Urothelium cell line (cell line): Measurements from ENCODE around the gene WSB1.
"Not testable (repeated sequence)": the region's sequence is repeated elsewhere in the genome, so short reads cannot be mapped to it uniquely, and the experiment has no call there.

Experiments used
- DNase-seq: peaks from one replicate; pipeline ENCODE4 v3.0.0; 2011; ENCODE audit warnings: low spot score, mixed read lengths
- FAIRE-seq: peaks from 2 replicates; lab custom pipeline; 2011; peaks lifted over from hg19 to GRCh38; lab: Jason Lieb, UNC

Gene WSB1

DNA sequence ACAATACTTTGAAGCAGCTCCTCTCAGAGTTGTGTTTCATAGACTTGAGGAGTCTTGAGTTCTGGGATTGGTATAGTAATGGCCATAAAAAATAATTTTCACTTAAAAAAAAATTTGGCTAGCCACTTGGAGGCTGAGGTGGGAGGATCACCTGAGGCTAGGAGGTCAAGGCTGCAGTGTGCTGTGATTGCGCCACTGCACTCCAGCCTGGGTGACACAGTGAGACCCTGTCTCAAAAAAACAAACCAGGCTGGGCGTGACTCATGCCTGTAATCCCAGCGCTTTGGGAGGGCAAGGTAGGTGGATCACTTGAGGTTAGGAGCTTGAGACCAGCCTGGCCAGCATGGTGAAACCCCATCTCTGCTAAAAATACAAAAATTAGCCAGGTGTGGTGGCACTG is 14.8 kb upstream of the WSB1 start:
- FAIRE-seq, DNase-seq: not testable (repeated sequence)

DNA sequence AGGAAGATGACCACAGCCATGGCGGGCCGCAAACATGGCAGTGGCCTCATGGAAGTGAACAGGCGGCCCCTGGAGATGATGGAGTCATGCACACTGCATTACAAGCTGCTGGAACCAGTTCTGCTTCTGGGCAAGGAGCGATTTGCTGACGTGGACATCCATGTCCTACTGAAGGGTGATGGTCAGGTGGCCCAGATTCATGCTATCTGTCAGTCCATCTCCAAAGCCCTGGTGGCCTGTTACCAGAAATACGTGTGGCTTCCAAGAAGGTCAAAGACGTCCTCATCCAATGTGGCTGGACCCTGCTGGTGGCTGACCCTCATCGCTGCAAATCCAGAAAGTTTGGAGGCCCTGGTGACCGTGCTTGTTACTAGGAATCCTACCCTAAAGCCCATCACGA is 13.4 kb upstream of the WSB1 start:
- DNase-seq, result no peak
- FAIRE-seq, result no peak

DNA sequence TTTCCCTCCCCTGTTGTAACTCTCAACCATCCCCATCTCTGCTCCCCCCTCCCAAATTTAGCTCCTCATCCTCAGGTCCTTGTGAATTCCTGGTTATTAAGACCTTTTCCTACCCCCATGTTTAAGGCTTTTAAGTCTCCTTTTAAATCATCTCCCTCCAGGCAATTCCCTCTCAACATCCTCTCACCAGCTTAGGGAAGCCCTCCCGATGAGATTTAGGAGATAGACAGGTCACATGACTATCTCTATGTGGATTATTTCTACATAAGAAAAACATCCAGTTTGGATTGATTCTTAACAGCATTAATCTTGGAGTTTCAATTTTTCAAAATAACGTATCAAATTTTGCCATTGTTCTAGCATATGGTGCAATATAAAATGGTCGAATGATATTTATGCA is 12.5 kb upstream of the WSB1 start:
- DNase-seq (no peak), FAIRE-seq (no peak)

DNA sequence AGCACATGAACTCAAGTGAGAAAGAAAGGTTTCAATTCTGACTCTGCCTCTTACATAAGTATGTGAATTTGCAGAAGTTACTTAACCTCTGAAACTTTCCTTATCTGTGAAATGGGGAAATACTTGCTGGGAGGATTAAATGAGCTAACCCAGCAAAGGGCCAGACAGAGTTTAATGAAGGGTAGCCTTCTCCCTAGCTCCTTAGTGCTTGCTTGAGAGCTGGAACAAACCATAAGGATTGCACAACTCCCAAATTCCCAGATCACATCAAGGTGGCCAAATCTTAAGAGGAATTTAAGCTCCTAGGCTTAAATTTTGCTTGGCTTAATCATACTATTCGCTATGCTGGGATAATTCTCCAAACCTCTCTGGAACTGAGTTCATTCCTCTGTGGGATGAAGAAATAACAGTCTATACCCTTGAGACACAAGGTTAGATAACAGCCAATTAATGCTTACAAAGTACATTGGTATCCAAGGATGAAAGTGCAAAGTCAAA is 11.8 kb upstream of the WSB1 start:
- no peak for DNase-seq
- no peak for FAIRE-seq

DNA sequence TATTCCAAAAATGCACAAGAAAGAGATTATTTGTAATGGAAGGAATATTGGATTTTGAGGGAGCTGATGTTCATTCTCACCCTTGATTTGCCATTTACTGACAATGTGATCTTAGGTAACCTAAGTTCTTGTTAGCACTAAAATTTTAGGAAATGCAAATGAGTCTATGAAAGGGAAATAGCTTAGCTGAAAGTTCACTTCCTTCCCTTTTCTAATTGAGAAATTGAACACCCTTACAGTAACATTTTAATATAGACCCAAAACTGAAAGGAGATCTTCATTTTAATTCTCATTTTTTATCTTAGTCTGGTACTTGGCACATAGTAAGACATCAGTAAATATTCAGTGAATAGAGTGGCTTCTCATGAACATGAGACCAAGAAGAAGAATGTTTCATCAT is 10.9 kb upstream of the WSB1 start:
- no peak for DNase-seq
- no peak for FAIRE-seq

DNA sequence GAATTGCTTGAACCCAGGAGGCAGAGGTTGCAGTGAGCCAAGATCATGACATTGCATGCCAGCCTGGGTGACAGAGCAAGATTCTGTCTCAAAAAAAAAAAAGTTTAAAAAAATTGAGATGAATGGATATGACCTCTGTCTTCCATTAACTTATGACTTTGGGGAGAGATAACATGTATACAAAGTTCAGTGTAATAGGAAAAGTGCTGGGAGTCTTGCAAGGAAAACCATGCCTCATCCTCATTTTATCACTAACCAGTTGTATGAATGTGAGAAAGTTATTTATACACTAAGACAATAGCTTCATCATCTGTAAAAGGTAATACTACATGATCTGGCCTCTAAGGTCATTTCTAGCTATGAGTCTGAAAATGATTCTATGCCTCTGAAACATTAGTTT is 10.2 kb upstream of the WSB1 start:
- FAIRE-seq, result no peak
- no peak for DNase-seq

DNA sequence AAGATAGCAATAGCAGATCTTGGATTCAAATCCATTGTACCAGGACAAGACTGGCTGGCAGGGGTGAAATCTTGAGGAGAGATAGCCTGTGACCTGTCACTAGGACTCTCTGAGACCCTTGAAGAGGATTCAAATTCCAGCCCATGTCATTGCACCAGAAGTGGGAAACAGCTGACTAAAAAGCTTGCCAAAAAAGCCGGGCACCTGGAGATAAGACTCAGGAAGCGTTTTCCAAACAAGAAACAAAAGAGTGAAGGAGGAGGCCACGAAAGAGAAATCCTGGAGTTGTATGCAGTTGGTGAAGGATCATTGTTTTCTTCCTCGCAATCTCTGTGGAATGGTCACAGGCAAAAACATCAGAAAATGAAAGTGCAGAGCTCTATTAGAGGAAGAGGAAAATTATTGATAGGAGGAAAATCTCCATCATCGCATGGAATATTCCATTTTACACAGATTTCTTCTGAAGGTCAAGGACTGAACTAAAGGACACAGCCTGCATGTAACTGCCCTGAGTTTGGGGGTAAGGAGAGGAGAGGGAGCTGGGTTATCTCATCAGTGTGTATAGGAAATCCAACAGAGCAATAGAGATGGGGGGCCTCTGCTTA is 9.0 kb upstream of the WSB1 start:
- DNase-seq (no peak), FAIRE-seq (no peak)

DNA sequence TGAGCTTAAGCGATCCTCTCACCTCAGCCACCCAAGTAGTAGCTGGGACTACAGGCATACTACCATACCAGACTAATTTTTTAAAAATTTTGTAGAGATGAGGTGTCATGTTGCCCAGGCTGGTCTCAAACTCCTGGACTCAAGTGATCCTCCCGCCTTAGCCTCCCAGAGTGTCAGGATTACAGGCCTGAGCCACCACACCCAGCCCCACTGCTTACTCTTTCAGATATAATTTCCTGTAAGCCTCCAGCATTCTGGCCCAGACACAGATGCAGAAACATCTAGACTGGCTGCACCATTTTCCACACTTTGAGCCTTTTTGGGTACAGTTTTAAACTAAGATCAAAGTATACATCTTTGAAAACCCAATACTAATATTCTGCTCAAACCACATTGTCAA is 8.4 kb upstream of the WSB1 start:
- FAIRE-seq (no peak), DNase-seq (no peak)

DNA sequence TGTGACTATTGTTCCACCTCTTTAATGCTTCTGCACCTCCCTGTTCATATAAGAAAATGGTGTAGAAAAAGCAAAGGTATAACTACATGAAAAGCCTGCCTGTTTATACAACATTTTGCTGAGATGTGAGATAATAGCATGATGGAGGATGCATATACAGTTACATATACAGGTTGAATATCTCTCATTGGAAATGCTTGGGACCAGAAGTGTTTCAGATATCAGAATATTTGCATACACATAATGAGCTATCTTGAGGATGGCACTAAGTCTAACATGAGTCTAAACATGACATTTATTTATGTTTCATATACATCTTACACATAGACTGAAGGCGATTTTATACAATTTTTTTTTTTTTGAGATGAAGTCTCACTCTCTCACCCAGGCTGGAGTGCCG is 5.7 kb upstream of the WSB1 start:
- no peak for DNase-seq
- FAIRE-seq, result no peak

DNA sequence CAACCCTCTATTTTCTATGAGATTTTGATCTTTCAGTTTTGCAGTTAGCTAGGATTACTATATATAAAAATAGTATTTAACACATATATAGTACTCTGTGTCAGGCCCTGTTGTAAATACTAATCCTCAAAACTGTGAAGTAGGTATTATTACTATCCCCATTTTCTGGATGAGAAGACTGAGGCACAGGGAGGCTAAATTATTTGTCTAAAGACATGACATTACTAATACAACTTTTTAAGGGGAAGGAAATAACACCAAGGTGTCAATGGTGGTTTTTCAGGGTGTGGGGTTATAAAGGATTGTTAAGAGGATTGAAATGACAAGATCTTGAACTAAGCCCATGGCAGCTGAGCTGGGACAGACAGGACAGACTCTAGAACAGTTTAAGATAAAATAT is 4.1 kb upstream of the WSB1 start:
- FAIRE-seq (no peak), DNase-seq (no peak)

DNA sequence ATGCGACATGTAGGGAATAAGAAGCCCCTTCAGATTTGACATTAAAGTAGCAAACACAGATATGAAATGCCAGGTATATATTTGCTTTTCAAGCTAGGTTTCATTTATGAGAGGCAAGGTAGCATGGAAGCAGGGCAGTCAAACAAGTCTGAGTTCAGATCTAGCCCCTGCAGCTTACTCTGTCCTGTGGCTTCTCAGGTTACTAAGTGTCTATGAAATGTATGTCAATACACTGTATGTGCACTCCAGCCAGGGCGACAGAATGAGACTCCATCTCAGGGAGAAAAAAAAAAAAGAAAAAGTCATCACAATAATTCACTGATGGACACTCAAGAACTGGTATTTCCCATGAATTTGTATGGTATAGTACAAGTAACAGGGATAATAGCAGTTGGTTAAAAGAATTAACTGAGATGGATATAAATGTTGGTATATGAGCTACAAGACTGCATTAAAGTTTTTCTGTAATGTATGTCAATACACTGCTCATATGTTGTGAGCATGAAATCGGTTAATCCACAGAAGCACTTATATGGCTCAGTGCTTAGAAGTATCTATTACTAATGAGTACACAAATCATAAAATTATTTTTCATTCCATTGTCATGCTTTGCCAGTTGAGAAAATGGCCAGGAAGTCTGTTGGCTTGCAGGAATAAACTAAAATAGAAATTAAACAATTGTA is 2.9 kb upstream of the WSB1 start:
- no peak for DNase-seq
- no peak for FAIRE-seq

DNA sequence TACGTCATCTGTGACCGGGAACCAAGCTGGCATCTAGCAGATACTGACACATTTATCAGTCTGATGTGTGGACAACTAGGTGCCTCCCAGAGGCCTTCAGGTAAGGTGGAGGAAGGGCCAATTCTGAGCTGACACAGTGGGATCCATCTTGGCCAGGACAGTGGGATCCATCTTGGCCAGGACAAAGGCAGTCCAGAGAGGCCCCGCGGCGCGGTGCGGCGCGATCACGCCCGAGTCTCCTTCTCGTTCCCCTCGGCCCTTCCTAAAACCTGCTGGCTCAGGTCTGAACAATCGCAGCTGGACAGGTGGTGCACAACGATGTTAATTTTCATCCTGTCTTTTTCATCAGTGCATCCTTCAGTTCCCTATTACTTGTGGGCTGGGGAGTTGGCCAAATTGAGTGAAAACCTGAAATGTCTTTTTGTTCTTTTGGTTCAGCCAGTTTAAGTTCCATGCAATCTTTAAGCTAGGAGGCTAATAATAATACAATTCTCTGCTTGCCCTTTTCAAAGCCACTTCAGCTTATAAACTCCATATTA is 486 bp upstream of the WSB1 start:
- FAIRE-seq (no peak), DNase-seq (peak; percentile 17)

DNA sequence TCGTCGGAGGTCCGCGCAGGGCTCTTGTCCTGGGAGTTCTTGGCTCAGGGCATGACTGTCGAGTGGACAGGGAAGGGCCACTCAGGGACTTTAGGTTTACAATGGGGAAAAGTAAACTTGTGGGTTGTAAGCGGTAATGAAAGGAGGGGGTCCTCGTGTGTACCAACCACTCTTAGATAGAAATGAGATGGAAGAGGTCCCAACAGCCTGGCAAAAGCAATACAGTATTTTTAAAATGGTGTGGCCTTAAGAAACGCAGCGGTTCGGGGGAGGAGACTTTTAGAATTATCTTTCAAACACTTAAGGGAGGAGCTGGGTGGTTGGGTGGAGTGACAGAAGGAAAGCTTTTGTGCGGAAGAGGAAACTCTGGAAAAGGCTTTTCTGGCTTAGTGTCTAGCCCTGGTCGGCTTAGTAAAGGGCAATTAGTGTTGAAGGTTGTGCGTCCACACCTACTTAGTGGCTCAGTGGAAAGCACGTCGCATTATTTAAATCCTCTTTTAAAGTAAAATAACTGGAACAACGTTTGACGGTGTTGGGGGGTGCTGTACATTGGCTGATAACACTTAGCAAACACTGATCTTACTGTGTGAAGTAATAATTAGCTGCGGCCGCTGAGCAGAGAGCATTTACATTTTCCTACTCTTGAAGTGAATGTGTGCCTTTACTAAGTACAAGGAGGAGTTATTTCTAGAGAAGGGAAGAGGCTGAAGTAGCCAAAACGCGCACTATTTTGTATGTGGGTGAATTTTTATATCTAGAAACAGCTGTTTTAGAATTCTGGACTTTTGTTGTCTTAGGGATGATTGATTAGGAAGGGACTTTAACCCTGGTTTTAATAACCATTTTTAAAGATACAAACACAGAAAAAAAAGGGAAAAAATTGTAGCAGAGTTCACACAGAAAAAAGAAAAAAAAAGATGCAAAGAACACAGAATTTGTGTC is 1.0 kb downstream of the WSB1 start:
- DNase-seq (peak; percentile 60), FAIRE-seq (no peak)

DNA sequence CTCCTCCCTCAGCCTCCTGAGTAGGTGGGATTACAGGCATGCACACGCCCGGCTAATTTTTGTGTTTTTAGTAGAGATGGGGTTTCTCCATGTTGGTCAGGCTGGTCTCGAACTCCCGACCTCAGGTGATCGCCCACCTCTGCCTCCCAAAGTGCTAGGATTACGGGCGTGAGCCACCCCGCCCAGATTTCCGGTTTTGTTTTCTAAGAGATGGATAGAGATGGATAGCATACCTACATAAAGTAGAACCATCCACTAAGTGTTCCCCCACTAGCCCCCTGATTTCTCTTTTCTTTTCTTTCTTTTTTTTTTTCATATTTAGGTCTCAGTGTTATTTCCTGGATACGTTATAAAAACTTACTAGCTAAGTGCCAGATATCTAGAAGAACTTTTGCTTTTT is 2.0 kb downstream of the WSB1 start:
- FAIRE-seq (no peak), DNase-seq (no peak)

DNA sequence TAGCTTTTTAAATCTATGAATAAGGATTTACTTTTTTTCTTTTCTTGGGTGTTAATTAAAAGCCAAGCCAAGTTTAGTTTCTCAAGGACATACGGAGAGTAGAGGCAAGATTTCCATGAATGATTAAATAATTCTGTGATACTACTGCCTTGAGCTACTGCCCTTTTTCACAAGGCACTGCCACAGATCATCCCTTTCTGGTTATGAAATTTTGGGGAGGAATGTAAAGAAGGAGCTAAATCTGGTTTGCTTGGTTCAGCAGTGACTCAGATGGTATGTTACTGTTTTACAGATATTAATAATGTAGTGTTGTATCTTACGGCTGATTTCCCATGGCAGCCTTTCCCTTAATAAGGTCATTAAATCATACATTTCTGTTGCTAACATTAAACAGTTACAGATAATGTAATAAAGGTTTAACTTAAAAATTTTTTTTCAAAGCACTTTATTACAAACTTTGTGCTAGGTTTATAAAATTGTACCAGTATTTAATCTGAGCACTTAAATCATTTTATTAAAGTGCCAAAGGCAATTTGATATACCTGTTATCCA is 2.6 kb downstream of the WSB1 start:
- no peak for FAIRE-seq
- DNase-seq, result no peak

DNA sequence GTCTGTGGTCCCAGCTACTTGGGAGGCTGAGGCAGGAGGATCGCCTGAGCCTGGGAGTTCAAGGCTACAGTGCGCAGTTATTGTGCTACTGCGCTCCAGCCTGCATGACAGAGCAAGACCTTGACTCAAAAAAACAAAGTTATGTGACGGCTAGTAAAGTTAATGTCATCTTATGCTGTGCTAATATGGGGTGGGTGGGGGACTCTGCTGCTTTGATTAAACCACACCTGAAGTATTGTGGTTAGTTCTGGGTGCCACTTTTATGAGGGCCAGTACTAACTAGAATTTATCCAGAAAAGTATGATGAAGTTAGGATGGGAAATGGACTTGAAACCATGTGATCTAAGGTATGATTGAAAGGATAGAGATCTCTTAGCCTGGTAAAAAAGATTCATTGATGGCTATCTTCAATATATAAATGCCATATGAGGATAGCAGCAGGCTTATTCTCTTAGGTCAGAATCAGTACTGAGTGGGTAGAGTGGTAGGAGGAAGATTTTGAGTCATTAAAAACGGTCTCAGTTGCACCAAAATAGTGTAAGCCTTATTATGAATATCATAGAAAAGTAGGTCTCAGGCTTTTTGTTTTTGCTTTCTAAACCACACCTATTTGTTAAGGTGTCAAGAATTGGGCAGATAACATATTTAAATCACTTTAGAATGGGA is 5.6 kb downstream of the WSB1 start:
- DNase-seq, result no peak
- no peak for FAIRE-seq

DNA sequence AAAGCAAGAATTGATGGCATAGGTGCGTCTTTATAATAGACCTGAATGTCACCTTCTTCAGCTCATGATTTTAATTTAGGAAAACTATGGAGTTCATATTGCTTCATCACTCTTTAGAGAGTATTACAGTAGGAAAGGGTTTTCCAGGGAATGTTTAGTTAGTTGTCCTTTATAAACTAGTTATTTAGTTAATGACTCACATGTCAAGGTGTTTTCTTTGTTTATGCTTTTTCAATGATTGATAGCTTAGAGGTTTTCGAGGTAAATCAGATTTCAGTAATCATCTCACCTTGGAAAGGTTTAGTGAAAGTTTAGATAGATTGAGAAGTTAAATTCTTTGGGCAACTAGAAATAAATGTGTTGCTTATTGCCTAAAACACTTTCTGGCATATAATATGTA is 9.8 kb downstream of the WSB1 start:
- DNase-seq (no peak), FAIRE-seq (no peak)

DNA sequence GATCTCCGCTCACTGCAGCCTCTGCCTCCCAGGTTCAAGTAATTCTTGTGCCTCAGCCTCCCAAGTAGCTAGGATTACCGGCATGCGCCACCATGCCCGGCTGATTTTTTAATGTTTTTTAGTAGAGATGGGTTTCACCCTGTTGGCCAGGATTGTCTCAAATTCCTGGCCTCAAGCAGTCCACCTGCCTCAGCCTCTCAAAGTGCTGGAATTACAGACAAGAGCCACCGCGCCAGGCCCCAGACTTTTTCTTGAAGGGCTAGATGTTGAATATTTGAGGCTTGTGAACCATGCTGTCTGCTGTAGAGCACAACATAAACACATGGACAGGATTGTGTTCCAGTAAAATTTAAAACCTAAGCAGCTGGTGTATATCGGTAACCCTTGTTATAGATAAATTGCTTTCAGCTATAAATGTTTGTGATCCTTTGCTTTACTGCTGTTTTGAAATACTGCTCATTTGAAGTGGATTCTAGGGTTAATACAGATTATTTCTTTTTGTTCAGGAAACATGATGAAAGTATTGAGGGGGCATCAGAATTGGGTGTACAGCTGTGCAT is 12.4 kb downstream of the WSB1 start:
- DNase-seq (no peak), FAIRE-seq (no peak)

DNA sequence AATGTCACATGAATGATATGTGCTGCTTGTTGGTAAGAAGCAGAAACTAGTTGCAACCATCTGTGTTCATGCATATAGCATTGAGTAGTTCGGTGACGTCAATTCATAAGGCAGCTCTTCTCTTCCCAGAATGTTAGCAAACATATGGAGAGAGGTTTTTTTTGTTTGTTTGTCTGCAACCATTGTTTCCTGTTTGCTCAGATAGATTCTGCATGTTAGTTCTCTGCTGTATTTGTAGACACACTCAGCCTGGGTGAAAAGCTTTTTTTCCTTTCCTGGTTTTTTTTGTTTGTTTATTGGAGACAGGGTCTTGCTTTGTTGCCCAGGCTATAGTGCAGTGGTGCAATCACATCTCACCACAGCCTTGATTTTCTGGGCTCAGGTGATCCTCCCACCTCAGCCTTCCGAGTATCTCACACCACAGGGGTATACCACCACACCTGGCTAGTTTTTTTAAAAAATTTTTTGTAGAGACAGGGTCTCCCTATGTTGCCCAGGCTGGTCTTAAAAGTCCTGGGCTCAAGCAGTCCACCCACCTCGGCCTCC is 16.7 kb downstream of the WSB1 start:
- no peak for FAIRE-seq

DNA sequence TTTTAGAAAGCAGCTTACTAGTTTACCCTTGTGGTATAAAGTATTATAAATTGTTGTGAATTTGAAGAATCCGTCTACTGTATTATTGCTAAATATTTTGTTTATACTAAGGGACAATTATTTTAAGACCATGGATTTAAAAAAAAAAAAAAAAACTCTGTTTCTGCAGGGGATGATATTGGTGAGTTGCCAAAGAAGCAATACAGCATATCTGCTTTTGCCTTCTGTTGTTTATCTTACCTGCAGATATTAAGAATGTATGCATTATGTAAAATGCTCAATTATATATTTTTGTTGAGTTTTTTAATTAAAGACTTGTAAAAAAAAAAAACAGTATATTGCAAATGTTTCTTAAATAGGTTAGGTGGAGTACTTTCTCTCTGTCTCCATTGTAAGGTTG is 19.4 kb downstream of the WSB1 start:
- FAIRE-seq (no peak), DNase-seq (no peak)

More for the DNA sequence above, 16.7 kb downstream of the WSB1 start:
- DNase-seq, result no peak
